GM18861 (cell line): ENCODE results near the gene NAA16.
"Not testable (repeated sequence)": the region's sequence is repeated elsewhere in the genome, so short reads cannot be mapped to it uniquely, and the experiment has no call there.

ENCODE experiments used
- ATAC-seq: cut with Tn5 transposase; IDR thresholded peaks from one replicate; pipeline ENCODE4 v1.9.1; 2021; ENCODE audit not compliant: unreplicated experiment

Gene NAA16

DNA sequence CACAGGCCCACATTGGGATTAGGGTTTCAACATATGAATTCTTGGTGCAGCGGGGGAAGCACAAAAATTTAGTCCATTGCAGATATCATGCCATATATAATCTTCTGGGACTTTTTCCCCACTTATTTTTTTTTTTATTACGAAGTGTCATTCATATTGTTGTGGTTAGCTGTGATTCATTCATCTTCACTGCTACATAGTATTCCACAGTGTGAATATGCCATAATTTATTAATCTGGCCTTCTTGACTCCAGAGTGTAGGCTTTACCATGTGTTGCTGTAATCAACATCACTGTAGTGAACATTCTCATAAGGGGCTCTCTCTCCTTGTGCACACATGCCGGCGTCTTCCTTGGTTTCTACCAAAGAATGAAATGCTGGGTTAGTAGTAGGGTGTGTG is 92.9 kb downstream of the NAA16 start:
- no peak for ATAC-seq

DNA sequence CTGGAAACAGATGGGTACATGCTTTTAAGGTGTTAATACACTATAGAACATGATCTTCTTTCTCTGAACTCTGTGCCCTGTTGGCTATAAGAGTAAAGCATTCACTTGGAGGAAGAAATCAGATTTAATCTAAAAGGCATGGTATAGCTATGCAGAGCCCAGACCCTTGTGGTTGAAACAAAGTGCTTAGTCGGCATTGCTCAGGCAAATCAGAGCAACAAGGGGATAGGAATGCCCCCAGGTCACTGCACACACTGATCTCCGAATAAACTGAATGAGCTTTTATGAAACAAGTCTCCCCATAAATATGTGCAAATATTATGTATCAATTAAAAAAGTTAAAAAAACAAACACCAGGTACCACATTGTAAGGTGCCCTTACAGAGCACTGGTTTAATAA is 94.3 kb downstream of the NAA16 start:
- no peak for ATAC-seq

DNA sequence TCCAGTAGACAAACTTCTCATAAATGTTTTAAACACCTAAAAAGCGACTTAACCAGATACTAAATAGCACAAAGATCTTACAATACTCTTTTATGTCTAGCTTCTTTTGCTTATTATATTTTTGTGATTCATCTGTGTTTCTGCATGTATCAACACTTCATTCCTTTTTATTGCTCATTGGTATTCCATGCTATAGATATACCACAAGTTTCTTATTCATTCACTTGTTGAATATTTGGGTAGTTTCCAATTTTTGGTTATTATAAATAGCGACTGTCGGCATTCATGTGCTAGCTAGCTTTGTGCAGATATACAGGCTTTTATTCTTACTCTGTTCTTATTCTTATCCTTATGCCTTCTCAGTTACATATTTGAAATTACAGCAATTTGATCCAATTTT is 96.3 kb downstream of the NAA16 start:
- ATAC-seq, result no peak

DNA sequence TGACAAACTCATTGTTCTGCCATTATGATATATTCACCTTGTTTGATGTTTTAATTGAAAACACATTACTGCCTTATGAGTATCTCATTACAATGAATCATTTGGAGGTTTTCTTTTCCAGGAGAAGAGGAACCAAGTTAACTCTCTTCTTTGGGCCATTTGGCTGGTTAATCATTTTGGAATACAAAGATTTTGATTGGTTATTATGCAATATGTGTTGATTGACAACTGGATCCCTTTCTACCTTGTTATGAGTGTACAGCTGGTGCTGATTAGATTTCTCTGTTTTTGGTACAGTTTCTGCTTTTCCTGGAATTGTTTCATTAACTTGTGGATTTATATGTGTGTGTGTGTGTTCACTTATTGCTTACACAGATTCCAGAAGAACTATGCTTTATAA is 97.1 kb downstream of the NAA16 start:
- no peak for ATAC-seq

DNA sequence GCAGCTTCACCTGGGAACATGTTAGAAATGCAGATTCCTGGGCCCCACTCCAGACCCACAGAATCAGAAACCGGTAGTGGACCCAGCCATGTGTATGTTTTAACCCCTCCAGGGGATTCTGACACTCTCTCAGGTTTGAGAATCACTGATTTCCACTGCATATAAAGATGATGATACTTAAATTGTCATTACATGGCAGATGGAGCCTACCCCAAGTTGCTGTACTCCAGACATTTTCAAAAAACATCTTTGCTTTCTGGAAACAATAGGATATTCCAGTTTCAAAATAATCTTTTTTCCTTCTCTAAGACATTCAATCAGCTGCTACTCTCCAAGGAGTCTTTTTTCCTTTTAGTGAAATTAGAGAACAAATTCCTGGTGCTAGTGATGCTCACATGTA is 97.7 kb downstream of the NAA16 start:
- no peak for ATAC-seq

DNA sequence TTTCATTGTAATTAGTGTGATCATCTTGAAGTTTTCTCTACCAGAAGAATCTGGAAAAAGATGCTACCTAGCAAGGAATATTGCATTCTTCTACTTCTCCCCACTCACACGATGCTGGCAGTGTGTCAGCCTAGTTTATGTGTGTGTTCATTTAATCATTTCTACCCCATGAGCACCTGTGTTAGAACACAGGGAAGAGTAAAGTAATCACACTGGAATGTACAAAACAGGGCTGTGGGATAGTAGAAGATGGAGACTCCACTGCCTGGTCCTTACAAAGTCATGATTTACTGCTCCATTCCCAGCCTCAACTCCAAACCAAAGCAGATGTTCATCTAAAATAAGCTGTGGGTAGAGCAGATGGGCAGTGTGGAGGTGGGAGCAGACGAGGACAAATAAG is 98.5 kb downstream of the NAA16 start:
- ATAC-seq, result no peak

DNA sequence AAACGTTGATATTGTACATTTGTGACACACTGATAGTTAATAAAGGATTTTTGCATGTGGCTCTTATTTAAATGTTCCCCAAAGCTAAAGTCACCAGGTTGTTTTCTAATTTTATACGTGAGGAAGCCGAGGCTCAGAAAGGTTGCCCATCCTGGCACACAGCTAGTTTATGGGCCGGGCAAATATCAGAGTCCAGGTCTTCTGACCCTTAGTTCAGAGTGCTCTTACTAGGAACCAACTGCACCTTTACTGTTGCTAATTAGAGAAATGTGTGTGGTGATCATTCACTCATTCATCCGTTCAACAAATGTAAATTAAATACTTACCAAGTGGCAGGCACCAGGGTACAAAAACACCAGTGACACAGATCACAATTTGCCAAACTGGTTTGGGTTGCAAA is 100.0 kb downstream of the NAA16 start:
- ATAC-seq, result no peak

DNA sequence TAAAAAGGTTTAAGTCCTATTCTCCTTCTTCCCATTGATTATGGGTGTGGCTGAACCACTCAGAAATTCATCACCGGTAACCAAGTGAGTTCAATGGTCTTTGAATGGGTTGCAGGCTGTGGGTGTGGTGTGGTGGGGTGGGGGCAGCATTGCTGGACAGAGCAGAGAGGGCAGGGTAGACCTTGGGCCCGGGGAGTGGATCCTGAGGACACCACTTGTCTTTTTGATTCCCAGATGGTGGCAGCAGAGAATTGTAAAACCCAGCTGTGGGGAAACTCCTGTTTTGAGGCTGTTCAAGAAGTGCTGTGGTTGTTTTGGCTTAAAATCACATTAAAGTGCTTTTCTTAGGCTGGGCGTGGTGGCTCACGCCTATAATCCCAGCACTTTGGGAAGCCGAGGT is 100.5 kb downstream of the NAA16 start:
- ATAC-seq, result no peak

DNA sequence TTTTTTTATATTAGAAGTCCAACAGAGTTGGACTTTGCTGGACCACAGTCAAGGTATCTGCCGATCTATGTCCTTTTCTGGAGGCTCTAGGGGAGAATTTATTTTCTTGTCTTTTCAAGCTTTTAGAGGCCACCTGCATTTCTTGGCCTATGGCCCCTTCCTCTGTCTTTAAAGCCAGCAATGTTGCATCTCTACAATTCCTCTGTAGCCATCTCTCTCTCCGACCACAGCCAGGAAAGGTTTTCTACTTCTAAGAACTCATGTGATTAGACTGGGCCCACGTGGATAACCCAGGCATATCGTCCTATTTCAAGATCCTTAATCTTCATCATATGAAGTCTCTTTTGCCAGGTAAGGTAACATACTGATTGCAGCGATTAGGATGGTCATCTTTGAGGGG is 102.8 kb downstream of the NAA16 start:
- ATAC-seq, result no peak

DNA sequence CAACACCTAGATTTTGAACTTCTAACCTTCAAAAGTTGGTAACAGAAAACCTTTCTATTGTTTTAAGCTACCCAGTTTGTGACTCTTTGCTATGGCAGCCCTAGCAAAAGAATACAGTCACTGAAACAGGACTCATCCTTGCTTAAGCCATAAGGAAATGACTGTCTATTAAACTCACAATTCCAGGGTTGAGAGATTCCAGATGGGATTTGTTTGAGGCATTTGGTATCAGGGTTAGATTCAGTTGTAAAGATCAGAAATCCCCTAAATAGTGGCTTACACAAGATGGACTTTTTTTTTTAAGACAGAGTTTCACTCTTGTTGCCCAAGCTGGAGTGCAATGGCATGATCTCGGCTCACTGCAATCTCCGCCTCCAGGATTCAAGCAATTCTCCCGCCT is 105.2 kb downstream of the NAA16 start:
- ATAC-seq, result no peak

DNA sequence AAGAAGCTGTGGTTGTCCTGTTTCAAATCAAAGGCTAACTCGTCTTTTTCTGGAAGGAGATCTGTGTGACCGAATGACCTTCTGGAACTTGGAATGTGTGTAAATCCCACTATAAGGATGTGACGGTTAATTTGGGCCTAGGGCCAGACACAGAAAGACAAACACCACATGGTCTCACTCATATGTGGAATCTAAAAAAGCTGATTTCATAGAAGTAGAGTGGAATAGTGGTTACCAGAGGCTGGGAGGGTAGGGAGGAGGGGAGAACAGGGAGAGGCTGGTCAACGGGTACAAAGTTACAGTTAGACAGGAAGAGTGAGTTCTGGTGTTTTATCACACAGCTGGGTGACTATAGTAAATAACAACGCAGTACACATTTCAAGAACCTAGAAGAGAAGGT is 107.0 kb downstream of the NAA16 start:
- ATAC-seq, result no peak

DNA sequence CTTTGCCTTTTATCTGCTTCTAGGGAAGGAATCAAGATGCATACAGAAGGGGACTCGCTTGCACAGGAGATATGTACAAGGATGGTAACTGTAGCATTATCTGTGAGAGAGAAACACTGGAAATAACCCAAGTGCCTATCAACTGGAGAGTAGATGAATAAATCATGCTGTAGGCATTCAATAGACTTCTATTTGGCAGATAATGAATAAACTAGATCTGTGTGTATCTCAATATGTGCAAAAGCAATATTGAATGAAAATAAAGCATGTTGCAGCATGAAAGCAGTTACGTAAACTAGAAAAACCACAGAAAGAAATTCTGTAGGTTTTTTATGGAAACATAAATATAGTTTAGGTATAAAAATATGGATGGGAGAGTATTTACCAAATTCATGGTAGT is 107.7 kb downstream of the NAA16 start:
- no peak for ATAC-seq

DNA sequence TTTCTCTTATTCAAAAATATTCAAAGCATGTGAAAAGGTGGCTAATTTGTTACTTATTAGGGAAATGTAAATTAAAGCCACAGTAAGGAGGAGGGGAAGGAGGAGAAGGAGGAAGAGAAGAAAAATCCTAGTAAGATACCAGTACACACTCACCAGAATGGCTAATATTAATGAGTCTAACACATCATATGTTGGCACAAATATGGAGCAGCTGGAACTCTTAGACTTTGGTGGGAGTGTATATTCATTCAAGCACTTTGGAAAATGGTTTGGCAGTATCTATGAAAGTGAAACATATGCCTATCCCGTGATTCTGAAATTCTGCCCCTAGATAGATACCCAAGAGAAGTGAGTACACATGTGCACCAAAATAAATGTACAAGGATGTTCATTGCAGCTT is 108.1 kb downstream of the NAA16 start:
- ATAC-seq, result no peak

DNA sequence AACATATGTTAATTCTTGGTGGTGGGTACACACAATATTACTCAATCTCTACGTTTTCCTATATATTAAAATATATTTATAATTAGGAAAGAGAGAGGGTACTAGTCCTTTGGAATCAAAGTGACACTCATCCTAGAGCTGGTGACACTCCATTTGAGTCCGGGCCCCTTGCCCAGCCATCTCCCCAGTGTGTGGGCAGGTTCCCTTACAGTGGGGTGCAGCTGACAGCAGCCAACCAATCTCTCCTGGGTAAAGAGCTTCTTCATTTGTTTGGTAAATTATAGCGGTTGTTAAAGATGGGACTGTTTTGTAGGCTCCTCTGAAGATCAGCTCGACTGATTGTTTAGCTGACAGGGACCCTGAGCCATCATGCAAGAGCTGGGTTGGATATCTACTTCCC is 109.1 kb downstream of the NAA16 start:
- ATAC-seq, result no peak

DNA sequence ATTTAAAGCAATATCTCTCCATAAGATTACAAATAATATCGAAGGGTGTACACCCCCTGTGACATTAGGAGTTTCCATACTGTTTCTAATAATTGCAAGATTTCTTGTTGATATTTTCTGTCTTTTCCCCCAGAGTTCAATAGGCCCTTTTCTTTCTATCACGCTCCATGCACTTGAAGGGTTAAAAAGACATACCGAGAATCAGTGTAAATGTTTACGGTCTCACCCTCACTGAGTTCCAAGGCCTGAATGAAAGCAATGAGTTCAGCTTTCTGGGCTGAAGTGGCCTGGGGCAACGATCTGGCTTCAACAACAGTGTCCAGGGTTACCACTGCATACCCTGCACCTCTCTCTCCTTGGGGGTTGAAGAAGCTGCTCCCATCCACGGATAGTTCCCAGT is 110.3 kb downstream of the NAA16 start:
- not testable (repeated sequence) for ATAC-seq

DNA sequence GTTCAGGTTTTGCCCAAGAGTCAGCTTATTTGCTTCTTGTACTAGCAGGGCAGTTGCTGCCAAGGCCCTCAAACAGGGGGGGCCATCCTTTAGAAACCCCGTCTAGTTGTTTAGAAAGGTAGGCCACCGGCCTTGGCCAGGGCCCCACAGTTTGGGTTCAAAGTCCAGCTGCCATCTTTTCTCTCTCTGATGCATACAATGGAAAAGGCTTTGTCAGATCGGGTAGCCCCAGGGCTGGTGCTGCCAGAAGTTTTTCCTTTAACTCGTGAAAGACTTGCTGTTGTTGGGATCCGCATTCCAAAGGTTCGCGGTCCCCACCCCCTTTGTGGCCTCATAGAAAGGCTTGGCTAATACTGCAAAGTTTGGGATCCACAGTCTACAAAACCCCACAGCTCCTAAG is 110.9 kb downstream of the NAA16 start:
- ATAC-seq, result not testable (repeated sequence)

DNA sequence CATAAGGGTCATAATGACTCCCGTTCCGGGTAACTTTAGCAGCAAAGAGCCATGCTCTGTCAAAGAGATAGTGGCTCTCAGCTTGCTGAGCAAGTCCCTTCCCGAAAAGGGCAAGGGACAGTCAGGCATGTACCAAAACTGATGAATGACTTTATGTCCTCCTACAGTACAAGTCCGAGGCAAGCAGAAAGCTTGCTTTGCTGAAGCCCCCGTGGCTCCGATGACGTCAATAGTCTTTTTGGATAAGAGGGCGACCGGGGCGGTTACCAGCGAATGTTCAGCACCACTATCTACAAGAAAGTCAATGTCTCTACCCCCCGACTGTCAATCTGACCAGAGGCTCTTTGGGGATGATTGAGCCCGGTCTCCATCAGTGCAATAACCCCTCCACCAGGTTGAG is 112.2 kb downstream of the NAA16 start:
- ATAC-seq, result not testable (repeated sequence)

DNA sequence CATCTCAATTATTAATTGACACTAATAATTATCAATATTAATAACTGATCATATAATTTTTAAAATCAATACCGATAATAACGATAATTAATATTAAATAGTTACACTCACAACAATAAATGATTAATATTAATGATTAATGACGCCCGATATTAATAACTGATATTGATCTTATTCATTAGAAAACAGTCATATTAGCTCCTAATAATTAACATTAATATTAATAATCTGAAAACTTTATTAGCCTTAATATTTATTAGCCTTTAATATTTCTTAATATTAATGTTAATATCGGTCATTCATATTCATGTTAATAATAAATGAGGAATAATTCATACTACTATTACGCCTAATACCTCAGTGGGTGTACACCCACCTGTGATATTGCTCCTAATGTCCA is 113.6 kb downstream of the NAA16 start:
- ATAC-seq, result not testable (repeated sequence)

DNA sequence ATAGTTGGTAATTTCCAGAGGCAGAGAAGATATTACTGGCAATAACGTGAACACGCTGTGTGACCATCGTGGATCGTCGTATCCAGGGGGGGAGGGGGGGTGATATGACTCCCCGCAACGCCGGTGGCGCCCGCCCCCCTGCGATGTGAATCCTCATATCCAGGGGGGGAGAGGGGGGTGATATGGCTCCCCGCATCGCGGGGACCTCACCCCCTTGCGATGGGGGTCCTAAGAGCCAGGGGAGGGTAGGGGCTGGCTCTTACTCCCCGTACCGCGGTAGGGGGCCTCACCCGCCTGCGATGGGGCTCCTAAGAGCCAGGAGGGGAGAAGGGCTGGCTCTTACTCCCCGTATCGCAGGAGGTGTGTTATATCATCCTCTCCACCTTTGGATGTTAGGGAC is 115.0 kb downstream of the NAA16 start:
- no peak for ATAC-seq
